ENCODE measurements around the gene NOTCH1.
"Not testable (repeated sequence)": the region's sequence is repeated elsewhere in the genome, so short reads cannot be mapped to it uniquely, and the experiment has no call there.

Gene NOTCH1

GRCh38 chr9:136564379-136564988 is 18.6 kb upstream of the NOTCH1 start:
- TF ChIP-seq CTCF (IDR thresholded peaks at IDR 0.05; ENCODE audit: low read depth, low read length), result no peak
- in situ Hi-C loops (cut with HindIII; ENCODE audit: low sequenced_read_pairs), result no loop called here
- peak; percentile 67 for DNase-seq (ENCODE audit: low read depth, low spot score)
- H3K4me3 ChIP-seq (ENCODE audit: low read depth, low read length), result no peak overlapping the region

GRCh38 chr9:136563646-136564325 is 17.9 kb upstream of the NOTCH1 start:
- TF ChIP-seq CTCF (IDR thresholded peaks at IDR 0.05; ENCODE audit: low read depth, low read length), result no peak
- no peak for DNase-seq (ENCODE audit: low read depth, low spot score)
- H3K4me3 ChIP-seq (ENCODE audit: low read depth, low read length), result no peak overlapping the region
- in situ Hi-C loops (cut with HindIII; ENCODE audit: low sequenced_read_pairs), result no loop called here

GRCh38 chr9:136562746-136563495 is 17.1 kb upstream of the NOTCH1 start:
- no peak overlapping the region for H3K4me3 ChIP-seq (ENCODE audit: low read depth, low read length)
- TF ChIP-seq CTCF (IDR thresholded peaks at IDR 0.05; ENCODE audit: low read depth, low read length), result no peak
- in situ Hi-C loops (cut with HindIII; ENCODE audit: low sequenced_read_pairs), result no loop called here
- DNase-seq (ENCODE audit: low read depth, low spot score), result no peak

- no peak for DNase-seq (ENCODE audit: low read depth, low spot score)
- TF ChIP-seq CTCF (IDR thresholded peaks at IDR 0.05; ENCODE audit: low read depth, low read length), result no peak
- H3K4me3 ChIP-seq (ENCODE audit: low read depth, low read length), result no peak overlapping the region
- in situ Hi-C loops (cut with HindIII; ENCODE audit: low sequenced_read_pairs), result no loop called here
Measured at GRCh38 chr9:136561779-136562178, 15.9 kb upstream of the NOTCH1 start.

GRCh38 chr9:136560586-136560985 is 14.7 kb upstream of the NOTCH1 start:
- H3K4me3 ChIP-seq (ENCODE audit: low read depth, low read length), result no peak overlapping the region
- in situ Hi-C loops (cut with HindIII; ENCODE audit: low sequenced_read_pairs), result no loop called here
- TF ChIP-seq CTCF (IDR thresholded peaks at IDR 0.05; ENCODE audit: low read depth, low read length), result no peak
- DNase-seq (ENCODE audit: low read depth, low spot score), result no peak

GRCh38 chr9:136559371-136559770 is 13.5 kb upstream of the NOTCH1 start:
- in situ Hi-C loops (cut with HindIII; ENCODE audit: low sequenced_read_pairs); H3K4me3 ChIP-seq (ENCODE audit: low read depth, low read length); DNase-seq (ENCODE audit: low read depth, low spot score): not testable (repeated sequence)

GRCh38 chr9:136558846-136559245 is 13.0 kb upstream of the NOTCH1 start:
- DNase-seq (ENCODE audit: low read depth, low spot score); H3K4me3 ChIP-seq (ENCODE audit: low read depth, low read length); in situ Hi-C loops (cut with HindIII; ENCODE audit: low sequenced_read_pairs): not testable (repeated sequence)
